ENCODE results near the gene MMP25.

Gene MMP25, protein sequence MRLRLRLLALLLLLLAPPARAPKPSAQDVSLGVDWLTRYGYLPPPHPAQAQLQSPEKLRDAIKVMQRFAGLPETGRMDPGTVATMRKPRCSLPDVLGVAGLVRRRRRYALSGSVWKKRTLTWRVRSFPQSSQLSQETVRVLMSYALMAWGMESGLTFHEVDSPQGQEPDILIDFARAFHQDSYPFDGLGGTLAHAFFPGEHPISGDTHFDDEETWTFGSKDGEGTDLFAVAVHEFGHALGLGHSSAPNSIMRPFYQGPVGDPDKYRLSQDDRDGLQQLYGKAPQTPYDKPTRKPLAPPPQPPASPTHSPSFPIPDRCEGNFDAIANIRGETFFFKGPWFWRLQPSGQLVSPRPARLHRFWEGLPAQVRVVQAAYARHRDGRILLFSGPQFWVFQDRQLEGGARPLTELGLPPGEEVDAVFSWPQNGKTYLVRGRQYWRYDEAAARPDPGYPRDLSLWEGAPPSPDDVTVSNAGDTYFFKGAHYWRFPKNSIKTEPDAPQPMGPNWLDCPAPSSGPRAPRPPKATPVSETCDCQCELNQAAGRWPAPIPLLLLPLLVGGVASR

DNA sequence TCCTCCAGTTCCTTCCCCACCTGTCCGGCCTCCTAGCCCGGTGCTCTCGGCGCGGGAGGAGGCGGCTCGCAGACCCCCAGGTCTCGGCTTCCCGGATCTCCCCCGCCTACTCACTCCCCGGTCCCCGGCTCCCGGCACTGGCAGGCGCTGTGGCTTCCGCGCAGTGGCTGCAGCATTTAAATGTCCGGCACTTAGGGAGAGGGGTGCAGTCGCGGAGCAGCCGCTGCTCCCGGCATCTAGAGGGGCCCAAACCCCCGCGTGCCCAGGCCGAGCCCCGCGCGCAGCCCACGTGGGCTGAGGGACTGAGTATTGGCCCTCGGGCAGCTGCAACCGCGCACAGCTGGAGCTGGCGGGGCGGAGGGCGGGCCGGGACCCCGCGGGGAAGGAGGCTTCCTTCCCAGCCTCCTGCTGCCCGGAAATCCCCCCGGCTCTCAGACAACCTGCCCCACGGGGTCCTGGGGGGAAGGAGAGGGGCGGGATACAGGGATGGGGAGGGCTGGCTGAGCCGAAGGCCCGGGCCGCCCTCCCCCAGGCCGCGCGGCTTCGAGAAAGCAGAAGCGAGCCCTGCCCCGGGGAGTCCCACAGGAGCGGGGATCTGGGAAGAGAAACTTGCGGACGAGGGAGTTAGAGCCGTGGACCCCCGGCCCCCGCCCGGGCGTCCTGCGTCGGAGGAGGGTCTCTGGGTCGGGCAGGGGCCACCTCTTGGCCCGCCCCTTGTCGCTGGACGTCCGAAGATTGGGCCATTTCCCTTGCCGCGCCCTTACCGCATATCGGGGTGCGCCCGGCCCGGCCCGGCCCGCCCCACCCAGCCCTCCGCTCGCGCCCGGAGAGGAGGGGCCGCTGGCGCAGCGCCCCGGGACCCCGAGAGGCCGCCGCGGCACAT is at the start of gene MMP25:
Gene MMP25, plus strand, starts transcription at position 804 of the 883 bp plus-strand sequence. CDS start 357 bp downstream, outside the sequence.
- DNase-seq: no peak

DNA sequence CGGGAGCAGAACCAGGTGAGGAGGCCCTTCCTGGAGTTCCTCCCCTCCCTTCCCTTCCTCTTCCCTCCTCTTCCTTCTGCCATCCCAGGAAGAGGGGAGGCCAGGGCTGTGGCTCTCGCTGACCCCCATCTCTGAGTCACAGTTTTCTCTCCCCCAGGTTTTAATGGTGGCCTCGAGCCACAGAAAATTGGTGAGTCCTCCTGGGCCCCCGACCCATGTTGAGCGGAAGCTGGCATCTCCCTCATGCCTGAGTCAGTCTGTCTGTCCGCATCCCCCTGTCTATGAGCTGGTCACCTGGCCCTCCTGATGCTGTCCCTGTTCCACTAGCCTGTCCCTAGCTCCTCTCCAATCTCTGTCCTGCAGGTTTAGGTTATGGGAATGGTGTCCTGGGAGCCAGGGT is 46.4 kb upstream of the MMP25 start:
- no peak for DNase-seq

- no peak for DNase-seq
Observed at GRCh38 chr16:3000540-3000939, 45.8 kb upstream of the MMP25 start.

DNA sequence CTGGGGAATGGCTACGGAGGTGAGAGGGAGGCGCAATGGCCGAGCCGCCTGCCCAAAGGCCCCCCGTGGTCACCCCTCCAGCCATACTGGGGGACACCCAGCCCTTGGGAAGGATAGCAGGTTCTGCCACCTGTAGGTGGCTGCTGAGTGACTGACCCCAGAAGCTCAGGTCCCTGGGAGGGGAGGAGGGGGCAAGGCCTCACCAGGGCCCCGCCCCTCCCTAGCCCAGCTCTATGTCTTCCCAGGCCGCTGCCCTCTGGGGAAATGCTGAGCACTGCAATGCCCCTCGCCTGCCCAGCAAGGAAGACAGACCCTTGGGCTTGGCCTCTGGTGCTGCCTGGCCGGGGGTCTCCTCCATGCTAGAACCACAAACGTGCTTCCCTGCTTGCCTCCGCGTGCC is 45.0 kb upstream of the MMP25 start:
- no peak for DNase-seq

DNA sequence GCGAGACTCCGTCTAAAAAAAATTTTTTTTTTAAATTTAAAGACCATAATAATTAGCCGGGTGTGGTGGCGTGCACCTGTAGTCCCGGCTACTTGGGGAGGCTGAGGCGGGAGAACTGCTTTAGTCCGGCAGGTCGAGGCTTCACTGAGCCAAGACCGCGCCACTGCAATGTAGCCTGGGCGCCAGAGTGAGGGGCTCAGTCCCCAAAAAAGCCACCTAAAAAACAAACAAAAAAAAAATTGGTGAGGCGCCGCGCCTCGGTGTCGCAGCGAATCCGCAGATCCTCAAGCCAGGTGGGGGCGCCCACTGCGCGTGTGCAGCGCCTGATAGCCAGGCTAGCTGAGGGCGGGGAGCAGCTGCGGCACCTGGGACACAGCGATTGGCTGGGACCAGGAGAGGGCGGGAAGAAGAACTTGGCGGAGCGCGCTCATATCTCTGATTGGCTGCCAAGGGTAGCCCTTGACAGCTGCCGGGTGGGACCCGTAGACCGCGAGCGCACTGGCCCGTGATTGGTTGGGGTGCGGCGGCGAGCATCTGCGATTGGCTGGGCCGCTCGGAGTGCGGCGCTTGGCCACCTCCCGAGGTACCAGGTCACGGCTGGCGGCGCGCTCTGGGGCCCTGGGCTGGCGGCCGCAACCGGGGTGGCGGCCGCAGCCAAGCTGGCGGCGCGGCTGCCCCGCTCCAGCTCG is 42.6 kb upstream of the MMP25 start:
- peak; percentile 98 for DNase-seq

DNA sequence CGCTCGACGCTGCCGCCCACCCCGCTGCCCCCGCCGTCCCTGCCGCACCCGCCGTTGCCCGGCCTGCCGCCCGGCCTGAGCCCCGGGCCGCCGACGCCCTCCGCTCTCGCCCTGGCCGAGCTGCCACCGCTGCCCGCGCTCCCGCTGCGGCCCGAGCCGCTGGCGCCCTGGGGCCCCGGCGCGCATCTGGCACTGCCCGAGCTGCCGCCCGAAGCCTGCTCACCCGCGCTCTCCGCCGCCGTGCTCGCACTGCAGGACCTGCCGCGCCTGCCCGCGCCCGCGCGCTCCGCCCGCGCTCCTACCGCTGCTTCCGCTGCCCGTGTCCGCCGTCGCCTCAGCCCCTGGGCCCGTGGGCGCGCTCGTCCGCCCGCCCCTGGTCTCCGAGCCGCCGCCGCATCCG is 42.0 kb upstream of the MMP25 start:
- peak; percentile 19 for DNase-seq

GRCh38 chr16:3004781-3005284 is 41.5 kb upstream of the MMP25 start:
- peak; percentile 29 for DNase-seq

- DNase-seq: no peak
Observed at GRCh38 chr16:3007059-3007956, 39.1 kb upstream of the MMP25 start.

GRCh38 chr16:3007957-3008689 is 38.2 kb upstream of the MMP25 start:
- DNase-seq: no peak

DNA sequence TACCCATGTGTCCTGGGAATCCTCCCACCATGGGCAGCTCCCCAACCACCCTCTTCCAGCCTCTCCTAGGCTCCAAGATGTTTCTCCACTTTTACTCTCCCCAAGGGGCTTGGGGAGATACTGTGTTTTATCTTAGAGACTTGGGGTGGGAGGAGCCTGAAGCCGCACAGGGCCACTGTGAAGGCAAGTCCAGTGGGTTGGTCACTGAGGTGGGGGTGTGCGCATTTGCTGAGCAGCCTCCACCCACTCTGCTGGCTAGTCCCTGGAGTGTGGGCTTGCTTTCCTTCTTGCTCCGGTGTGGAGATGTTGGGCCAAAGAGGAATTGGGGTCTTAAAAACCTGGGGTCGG is 37.7 kb upstream of the MMP25 start:
- DNase-seq: no peak

DNA sequence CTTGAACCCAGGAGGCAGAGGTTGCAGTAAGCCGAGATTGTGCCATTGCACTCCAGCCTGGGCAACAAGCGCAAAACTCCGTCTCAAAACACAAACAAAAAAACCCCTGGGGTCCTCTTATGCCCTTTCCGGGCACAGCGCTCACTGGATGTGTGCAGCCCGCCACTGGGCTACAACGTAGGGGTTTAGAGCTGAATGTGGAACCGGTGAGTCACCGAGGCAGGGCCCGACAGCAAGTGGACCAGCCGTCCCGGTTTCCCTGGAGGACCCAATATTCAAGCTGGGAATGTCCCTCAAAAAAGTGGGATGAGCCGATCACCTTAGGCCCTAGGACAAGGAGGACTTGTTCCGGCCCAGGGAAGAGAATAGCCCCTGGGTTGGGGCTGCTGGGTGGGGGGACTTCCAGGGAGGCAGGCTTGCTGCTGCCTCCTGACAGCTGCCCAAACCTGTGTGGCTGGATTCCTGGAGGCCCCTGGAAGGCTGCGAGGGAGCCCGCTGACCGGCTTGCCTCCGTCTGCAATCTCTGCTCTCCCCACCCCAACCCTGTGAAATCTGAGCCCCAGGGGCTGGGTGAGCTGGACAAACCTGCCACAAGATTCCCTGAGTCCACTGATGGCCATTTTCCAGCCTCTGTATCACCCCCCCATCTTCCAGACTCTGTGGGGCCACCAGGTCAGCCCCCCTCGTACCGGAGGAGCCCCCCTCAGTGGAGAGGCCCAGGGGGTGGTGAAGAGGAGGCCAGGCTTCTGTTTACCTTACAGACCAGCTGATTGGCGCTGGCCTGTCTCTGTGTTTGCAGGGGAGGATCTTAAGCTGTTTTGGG is 36.6 kb upstream of the MMP25 start:
- DNase-seq: no peak

DNA sequence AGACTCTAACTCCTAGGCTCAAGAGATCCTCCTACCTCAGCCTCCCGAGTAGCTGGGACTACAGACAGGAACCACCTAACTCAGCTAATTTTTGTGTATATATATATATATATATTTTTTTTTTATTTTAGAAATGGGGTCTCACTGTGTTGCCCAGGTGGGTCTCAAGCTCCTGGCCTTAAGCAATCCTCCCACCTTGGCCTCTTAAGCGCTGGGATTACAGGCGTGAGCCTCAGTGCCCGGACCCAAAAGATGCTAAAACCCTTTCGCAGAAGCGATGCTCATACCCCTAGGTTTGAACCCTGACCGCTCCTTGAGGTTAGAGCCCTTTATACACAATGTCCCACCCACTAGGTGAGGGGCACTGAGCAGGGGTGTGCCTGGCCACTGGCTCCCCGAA is 35.9 kb upstream of the MMP25 start:
- no peak for DNase-seq

DNA sequence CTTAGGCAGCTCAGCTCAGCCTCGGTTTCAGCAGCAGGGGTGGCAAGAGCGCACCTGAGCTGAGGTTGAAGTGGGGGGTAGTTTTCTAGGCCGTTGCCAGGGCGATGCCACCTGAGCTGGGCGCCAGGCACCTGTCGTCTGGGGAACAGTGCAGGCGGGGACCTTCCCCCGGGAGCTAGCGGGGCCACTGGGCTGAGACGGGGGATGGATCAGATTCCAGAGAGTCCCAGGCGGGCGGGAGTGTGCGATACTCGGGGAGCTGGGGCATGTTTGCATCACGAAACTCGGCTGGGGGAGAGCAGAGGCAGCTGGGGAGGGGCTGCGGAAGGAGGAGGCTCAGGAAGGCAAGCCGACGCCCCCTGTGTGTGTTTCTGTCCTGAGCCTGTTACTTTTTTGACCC is 34.1 kb upstream of the MMP25 start:
- DNase-seq: peak; percentile 98

GRCh38 chr16:3012828-3013420 is 33.4 kb upstream of the MMP25 start, which contains the start of gene CLDN9:
Gene CLDN9 (plus strand): TSS chr16:3012923. CDS start chr16:3013363, 440 bp downstream.
- DNase-seq: peak; percentile 94

DNA sequence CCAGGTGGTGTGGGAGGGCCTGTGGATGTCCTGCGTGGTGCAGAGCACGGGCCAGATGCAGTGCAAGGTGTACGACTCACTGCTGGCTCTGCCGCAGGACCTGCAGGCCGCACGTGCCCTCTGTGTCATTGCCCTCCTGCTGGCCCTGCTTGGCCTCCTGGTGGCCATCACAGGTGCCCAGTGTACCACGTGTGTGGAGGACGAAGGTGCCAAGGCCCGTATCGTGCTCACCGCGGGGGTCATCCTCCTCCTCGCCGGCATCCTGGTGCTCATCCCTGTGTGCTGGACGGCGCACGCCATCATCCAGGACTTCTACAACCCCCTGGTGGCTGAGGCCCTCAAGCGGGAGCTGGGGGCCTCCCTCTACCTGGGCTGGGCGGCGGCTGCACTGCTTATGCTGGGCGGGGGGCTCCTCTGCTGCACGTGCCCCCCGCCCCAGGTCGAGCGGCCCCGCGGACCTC is 32.8 kb upstream of the MMP25 start:
- no peak for DNase-seq

DNA sequence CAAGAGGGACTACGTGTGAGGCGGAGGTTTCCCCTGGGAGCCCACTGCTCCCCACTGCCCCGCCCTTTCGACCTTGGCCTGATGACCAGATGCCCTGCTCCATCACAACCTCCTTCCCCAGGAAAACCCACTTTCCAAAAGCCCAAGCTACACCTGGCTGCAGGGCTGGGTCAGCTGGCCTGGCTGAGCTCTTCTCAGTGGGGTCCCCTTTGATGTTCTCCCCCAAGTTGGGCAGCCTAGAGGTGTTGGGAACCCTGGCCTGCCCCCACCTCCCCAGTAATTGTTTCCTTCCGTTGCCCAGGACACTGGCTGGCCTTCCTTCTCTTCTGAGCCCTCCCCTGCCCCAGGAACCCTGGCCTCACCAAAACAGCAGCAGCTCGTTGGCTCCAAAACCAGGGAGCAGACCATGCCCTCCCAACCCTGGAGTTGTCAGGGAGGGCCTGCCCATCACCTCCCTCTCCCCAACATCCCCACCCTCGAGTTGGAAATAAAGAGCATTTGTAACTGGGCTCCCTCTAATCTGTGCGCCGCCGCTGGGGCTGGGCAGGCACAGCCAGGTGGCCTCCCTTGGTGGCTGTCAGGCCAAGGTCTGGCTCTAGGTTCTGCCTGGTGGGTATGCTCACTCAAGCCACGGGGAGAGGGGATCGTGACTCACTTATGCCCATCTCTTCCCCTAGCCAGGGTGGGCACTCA is 32.2 kb upstream of the MMP25 start:
- DNase-seq: no peak

DNA sequence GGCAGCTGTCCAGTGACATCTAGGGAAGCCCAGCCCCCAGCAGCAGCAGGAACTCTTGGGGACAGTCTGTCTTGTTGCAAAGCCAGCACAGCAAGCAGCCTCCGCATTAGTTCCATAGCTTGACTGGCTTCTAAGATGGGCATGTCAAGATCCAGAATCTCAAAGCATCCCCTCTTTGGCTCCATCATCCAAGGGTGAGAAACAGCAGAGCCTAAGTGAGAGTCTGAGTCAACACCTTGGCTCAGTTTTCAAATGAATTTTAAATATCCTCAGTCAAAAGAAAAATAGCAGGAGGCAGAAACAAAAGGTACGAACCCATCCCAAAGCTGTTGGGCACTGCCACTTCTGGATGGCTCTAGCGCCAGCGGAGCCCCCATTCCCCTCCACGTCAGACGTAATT is 31.4 kb upstream of the MMP25 start:
- DNase-seq: no peak

DNA sequence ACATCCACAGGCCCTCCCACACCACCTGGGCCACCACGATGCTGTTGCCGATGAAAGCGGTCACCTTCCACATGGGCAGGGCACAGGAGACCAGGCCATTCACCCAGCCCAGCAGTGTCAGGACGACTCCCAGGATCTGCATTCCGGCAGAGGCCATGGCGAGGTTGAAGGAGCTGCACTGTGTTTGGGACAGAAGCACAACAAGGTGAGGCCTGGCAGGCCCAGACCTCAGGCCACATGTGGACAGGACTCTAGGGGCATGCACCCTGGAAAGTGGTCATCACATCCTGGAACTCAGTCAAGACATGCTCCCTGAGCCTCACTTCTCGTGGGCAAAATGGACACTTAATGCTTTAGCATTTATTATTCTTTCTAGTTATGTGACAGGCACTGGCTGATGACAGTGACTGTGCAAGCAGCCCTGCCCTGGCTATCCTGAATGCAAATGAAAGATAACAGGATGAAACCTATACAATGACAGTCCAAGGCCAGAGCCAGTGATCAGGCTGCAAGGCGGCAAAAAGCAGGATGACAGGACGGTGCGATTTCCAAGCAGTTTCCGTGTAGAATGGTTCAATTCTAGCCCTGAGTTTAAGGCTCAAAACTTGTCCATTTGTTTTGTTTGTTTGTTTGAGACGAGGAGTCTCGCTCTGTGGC is 30.4 kb upstream of the MMP25 start:
- DNase-seq: no peak

Measured in NCI-H2171 treated with DMSO at 0.1 percent for 48 hours (cell line).